SH-SY5Y (cell line): ENCODE results near the gene SEMA4A.

Experiments used
- GATA2 ChIP-seq: IDR thresholded peaks from 2 replicates; pipeline ENCODE4 v1.6.1; 2011; ENCODE audit warnings: mild to moderate bottlenecking, low read depth, low read length
- GATA3 ChIP-seq: IDR thresholded peaks from 2 replicates; pipeline ENCODE4 v1.6.1; 2011; ENCODE audit warnings: low read depth, mild to moderate bottlenecking, low read length, moderate library complexity

DNA sequence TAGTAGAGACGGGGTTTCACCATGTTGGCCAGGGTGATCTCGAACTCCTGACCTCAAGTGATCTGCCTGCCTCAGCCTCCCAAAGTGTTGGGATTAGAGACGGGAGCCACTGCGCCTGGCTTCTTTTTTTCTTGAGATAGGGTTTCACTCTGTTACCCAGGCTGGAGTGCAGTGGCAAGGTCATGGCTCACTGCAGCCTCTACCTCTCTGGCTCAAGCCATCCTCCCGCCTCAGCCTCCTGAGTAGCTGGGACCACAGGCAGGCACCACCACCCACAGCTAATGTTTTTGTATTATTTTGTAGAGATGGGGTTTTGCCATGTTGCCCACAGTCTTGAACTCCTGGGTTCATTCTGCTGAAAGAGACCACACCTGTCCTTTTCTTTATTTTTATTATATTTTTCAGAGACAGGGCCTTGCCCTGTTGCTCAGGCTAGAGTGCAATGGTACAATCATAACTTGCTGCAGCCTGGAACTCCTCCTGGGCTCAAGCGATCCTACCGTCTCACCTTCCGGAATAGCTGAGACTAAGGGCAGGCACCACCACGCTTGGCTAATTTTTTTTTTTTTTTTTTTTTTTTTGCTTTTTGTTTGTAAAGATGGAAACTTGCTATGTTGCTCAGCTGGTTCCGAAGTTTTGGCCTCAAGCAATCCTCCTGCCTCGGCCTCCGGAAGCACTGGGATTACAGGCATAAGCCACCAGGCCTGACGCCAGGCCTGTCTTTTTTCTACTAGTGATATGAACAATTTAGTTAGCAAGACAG lies 35.8 kb upstream of the SEMA4A start:
- TF ChIP-seq GATA2, result no peak
- TF ChIP-seq GATA3, result no peak
